ENCODE results near the gene MAGI1. TPM values are rescaled to one million over a fixed set of nuclear protein-coding genes. Genes with fewer than 3 reads are reported as not detected.

MAGI1 gene
- polyA plus RNA-seq, 6 donors from 2014 or later: 0.08 TPM; not detected in 5

- H3K4me1 Mint-ChIP-seq: no peaks in the 10 kb centered on the region
- H3K27me3 Mint-ChIP-seq: peaks cover 0 to 3% (median 0%) of the 10 kb centered on the region in 3 donors
- no peak overlapping the region for H3K4me3 Mint-ChIP-seq
- DNase-seq (no peak), ATAC-seq (ENCODE audit: low read depth in 2 of 2) (no peak)
- peaks cover 0 to 5% (median 1%) of the 10 kb centered on the region in 7 donors for H3K9me3 Mint-ChIP-seq
- no peak overlapping the region for H3K27ac Mint-ChIP-seq
- H3K36me3 Mint-ChIP-seq: no peaks in the 10 kb centered on the region
Observed at GRCh38 chr3:65889707-65890099, 149.0 kb downstream of the MAGI1 start.

- Mint-ChIP-seq H3K36me3 (no peaks in the 10 kb centered on the region), H3K4me1 (no peaks in the 10 kb centered on the region), H3K4me3 (no peak overlapping the region), H3K9me3 (peaks cover 0 to 5% (median 1%) of the 10 kb centered on the region in 7 donors), H3K27me3 (peaks cover 0 to 3% (median 0%) of the 10 kb centered on the region in 3 donors), H3K27ac (no peak overlapping the region)
- no peak for ATAC-seq (ENCODE audit: low read depth in 2 of 2)
- no peak for DNase-seq
Observed at GRCh38 chr3:65888980-65889706, 149.6 kb downstream of the MAGI1 start.

- Mint-ChIP-seq H3K4me1 (no peaks in the 10 kb centered on the region), H3K27ac (no peak overlapping the region), H3K9me3 (peaks cover 0 to 5% (median 1%) of the 10 kb centered on the region in 7 donors), H3K4me3 (no peak overlapping the region), H3K36me3 (no peaks in the 10 kb centered on the region), H3K27me3 (peaks cover 0 to 3% (median 0%) of the 10 kb centered on the region in 3 donors)
- DNase-seq: no peak
- no peak for ATAC-seq (ENCODE audit: low read depth in 2 of 2)
Observed at GRCh38 chr3:65888196-65888595, 150.5 kb downstream of the MAGI1 start.

GRCh38 chr3:65886391-65886790 lies 152.3 kb downstream of the MAGI1 start:
- Mint-ChIP-seq H3K36me3 (no peaks in the 10 kb centered on the region), H3K27ac (no peak overlapping the region), H3K9me3 (peaks cover 0 to 7% (median 3%) of the 10 kb centered on the region in 7 donors), H3K4me1 (no peaks in the 10 kb centered on the region), H3K27me3 (peaks cover 0 to 3% (median 0%) of the 10 kb centered on the region in 3 donors), H3K4me3 (no peak overlapping the region)
- DNase-seq (no peak), ATAC-seq (ENCODE audit: low read depth in 2 of 2) (no peak)

- H3K4me3 Mint-ChIP-seq: no peak overlapping the region
- H3K4me1 Mint-ChIP-seq: no peaks in the 10 kb centered on the region
- H3K27me3 Mint-ChIP-seq: peaks cover 0 to 3% (median 0%) of the 10 kb centered on the region in 3 donors
- DNase-seq: no peak
- no peak for ATAC-seq (ENCODE audit: low read depth in 2 of 2)
- H3K9me3 Mint-ChIP-seq: peaks cover 0 to 4% (median 1%) of the 10 kb centered on the region in 7 donors
- H3K36me3 Mint-ChIP-seq: no peaks in the 10 kb centered on the region
- H3K27ac Mint-ChIP-seq: no peak overlapping the region
Observed at GRCh38 chr3:65884071-65884470, 154.6 kb downstream of the MAGI1 start.

GRCh38 chr3:65883613-65884012 lies 155.1 kb downstream of the MAGI1 start:
- DNase-seq (no peak), ATAC-seq (ENCODE audit: low read depth in 2 of 2) (no peak)
- no peaks in the 10 kb centered on the region for H3K36me3 Mint-ChIP-seq
- peaks cover 0 to 3% (median 0%) of the 10 kb centered on the region in 3 donors for H3K27me3 Mint-ChIP-seq
- H3K27ac Mint-ChIP-seq: no peak overlapping the region
- H3K4me3 Mint-ChIP-seq: no peak overlapping the region
- no peaks in the 10 kb centered on the region for H3K4me1 Mint-ChIP-seq
- peaks cover 0 to 4% (median 1%) of the 10 kb centered on the region in 7 donors for H3K9me3 Mint-ChIP-seq

- H3K4me1 Mint-ChIP-seq: no peaks in the 10 kb centered on the region
- no peak for DNase-seq
Observed at GRCh38 chr3:65880350-65880749, 158.4 kb downstream of the MAGI1 start.

GRCh38 chr3:65879372-65879771 lies 159.3 kb downstream of the MAGI1 start:
- Mint-ChIP-seq H3K27me3 (no peaks in the 10 kb centered on the region), H3K27ac (no peak overlapping the region), H3K9me3 (peaks cover 0 to 7% (median 2%) of the 10 kb centered on the region in 7 donors), H3K36me3 (no peaks in the 10 kb centered on the region), H3K4me1 (no peaks in the 10 kb centered on the region), H3K4me3 (no peak overlapping the region)
- no peak for ATAC-seq (ENCODE audit: low read depth in 2 of 2)
- no peak for DNase-seq

More at GRCh38 chr3:65880350-65880749, 158.4 kb downstream of the MAGI1 start:
- no peak overlapping the region for H3K4me3 Mint-ChIP-seq
- no peak overlapping the region for H3K27ac Mint-ChIP-seq
- ATAC-seq (ENCODE audit: low read depth in 2 of 2): no peak
- H3K9me3 Mint-ChIP-seq: peaks cover 0 to 6% (median 2%) of the 10 kb centered on the region in 7 donors
- H3K27me3 Mint-ChIP-seq: no peaks in the 10 kb centered on the region
- H3K36me3 Mint-ChIP-seq: no peaks in the 10 kb centered on the region

GRCh38 chr3:65878831-65879230 lies 159.9 kb downstream of the MAGI1 start:
- Mint-ChIP-seq H3K4me3 (no peak overlapping the region), H3K4me1 (no peaks in the 10 kb centered on the region), H3K27ac (no peak overlapping the region), H3K27me3 (no peaks in the 10 kb centered on the region), H3K9me3 (peaks cover 0 to 7% (median 2%) of the 10 kb centered on the region in 7 donors), H3K36me3 (no peaks in the 10 kb centered on the region)
- DNase-seq (no peak), ATAC-seq (ENCODE audit: low read depth in 2 of 2) (no peak)

- Mint-ChIP-seq H3K36me3 (no peaks in the 10 kb centered on the region), H3K9me3 (peaks cover 0 to 6% (median 2%) of the 10 kb centered on the region in 7 donors), H3K27ac (no peak overlapping the region), H3K4me1 (no peaks in the 10 kb centered on the region), H3K27me3 (no peaks in the 10 kb centered on the region), H3K4me3 (no peak overlapping the region)
- ATAC-seq (ENCODE audit: low read depth in 2 of 2) (no peak), DNase-seq (no peak)
Observed at GRCh38 chr3:65877160-65877559, 161.6 kb downstream of the MAGI1 start.

- Mint-ChIP-seq H3K27me3 (no peaks in the 10 kb centered on the region), H3K9me3 (peaks cover 0 to 7% (median 2%) of the 10 kb centered on the region in 7 donors), H3K4me1 (no peaks in the 10 kb centered on the region), H3K36me3 (no peaks in the 10 kb centered on the region), H3K27ac (peak overlapping the region in 1 of 6 donors; percentile 26), H3K4me3 (no peak overlapping the region)
- DNase-seq: no peak
- ATAC-seq (ENCODE audit: low read depth in 2 of 2): no peak
Observed at GRCh38 chr3:65876028-65876420, 162.7 kb downstream of the MAGI1 start.

GRCh38 chr3:65875393-65876027 lies 163.2 kb downstream of the MAGI1 start:
- Mint-ChIP-seq H3K4me3 (no peak overlapping the region), H3K4me1 (no peaks in the 10 kb centered on the region), H3K9me3 (peaks cover 0 to 7% (median 2%) of the 10 kb centered on the region in 7 donors), H3K27me3 (no peaks in the 10 kb centered on the region), H3K27ac (peak overlapping the region in 1 of 6 donors; percentile 26), H3K36me3 (no peaks in the 10 kb centered on the region)
- ATAC-seq (ENCODE audit: low read depth in 2 of 2) (no peak), DNase-seq (no peak)

- Mint-ChIP-seq H3K36me3 (no peaks in the 10 kb centered on the region), H3K9me3 (peaks cover 0 to 12% (median 2%) of the 10 kb centered on the region in 7 donors), H3K4me1 (no peaks in the 10 kb centered on the region), H3K27me3 (no peaks in the 10 kb centered on the region), H3K27ac (no peak overlapping the region), H3K4me3 (no peak overlapping the region)
- ATAC-seq (ENCODE audit: low read depth in 2 of 2) (no peak), DNase-seq (no peak)
Observed at GRCh38 chr3:65873869-65874268, 164.8 kb downstream of the MAGI1 start.

GRCh38 chr3:65873028-65873427 lies 165.7 kb downstream of the MAGI1 start:
- Mint-ChIP-seq H3K9me3 (peaks cover 0 to 16% (median 2%) of the 10 kb centered on the region in 7 donors), H3K4me1 (no peaks in the 10 kb centered on the region), H3K27me3 (no peaks in the 10 kb centered on the region), H3K4me3 (no peak overlapping the region), H3K36me3 (no peaks in the 10 kb centered on the region), H3K27ac (no peak overlapping the region)
- no peak for DNase-seq
- no peak for ATAC-seq (ENCODE audit: low read depth in 2 of 2)
